Sciatic nerve (tissue), 2 donors: ENCODE measurements around the gene CARD18. TPM values are rescaled to one million over a fixed set of nuclear protein-coding genes. Genes with fewer than 3 reads are reported as not detected.

Source experiments
- ATAC-seq: fragments of 200-7000 bp; cut with Tn5 transposase; one replicate; pipeline ENCODE4 v1.9.1; 2020; ENCODE audit warnings: mild to moderate bottlenecking, moderate library complexity
- DNase-seq: peaks from one replicate; pipeline ENCODE4 v3.0.0-alpha.2; 2020; ENCODE audit warnings: low spot score
- intact Hi-C: fragments of 100-400 bp; cut with DNase I; formaldehyde crosslinking; loops from one replicate; pipeline ENCODE4 v1.14.2; 2022
- total RNA-seq: library from RNA; stranded (reverse); fragmentation: NEBNext Ultra II Directional; extraction: Animal tissue kit (Norgen Biotek cat#: 25700); gene quantifications from one replicate; pipeline ENCODE4 v1.2.1, GENCODE V29; 2021
- donor health status: DM: no; HTN: no; CAD: no.
- donor health status: DM: no; HTN: no; CAD: no.

Gene CARD18
- not detected for total RNA-seq

- ATAC-seq (no peak), DNase-seq (no peak)
- intact Hi-C loops, result no loop called here
These were observed at the start of gene CARD18 for GRCh38 chr11:105139669-105140068. Gene CARD18, minus strand, starts transcription at chr11:105139769. Its CDS starts 43 bp downstream, at chr11:105139726.

GRCh38 chr11:105183987-105184386 lies 44.4 kb upstream of the CARD18 start:
- ATAC-seq (no peak), DNase-seq (no peak)
- intact Hi-C loops, result no loop called here

GRCh38 chr11:105183426-105183825 lies 43.9 kb upstream of the CARD18 start:
- no peak for ATAC-seq
- DNase-seq, result no peak
- intact Hi-C loops, result no loop called here

GRCh38 chr11:105181521-105181920 lies 42.0 kb upstream of the CARD18 start:
- DNase-seq, result no peak
- peak; percentile 67 for ATAC-seq
- intact Hi-C loops, result no loop called here

GRCh38 chr11:105181100-105181499 lies 41.5 kb upstream of the CARD18 start:
- intact Hi-C loops, result no loop called here
- ATAC-seq, result no peak
- DNase-seq, result no peak

- DNase-seq (no peak), ATAC-seq (no peak)
- intact Hi-C loops, result no loop called here
These were observed 40.1 kb upstream of the CARD18 start for GRCh38 chr11:105179542-105180278.

- ATAC-seq (no peak), DNase-seq (no peak)
- intact Hi-C loops, result no loop called here
These were observed 38.1 kb upstream of the CARD18 start for GRCh38 chr11:105177658-105178057.

- intact Hi-C loops, result no loop called here
- no peak for ATAC-seq
- DNase-seq, result no peak
These were observed 28.9 kb upstream of the CARD18 start for GRCh38 chr11:105168457-105168856.

GRCh38 chr11:105167244-105167643 lies 27.7 kb upstream of the CARD18 start:
- ATAC-seq (no peak), DNase-seq (no peak)
- intact Hi-C loops, result no loop called here

- intact Hi-C loops, result no loop called here
- ATAC-seq (no peak), DNase-seq (no peak)
These were observed 24.6 kb upstream of the CARD18 start for GRCh38 chr11:105164208-105164607.

- DNase-seq (no peak), ATAC-seq (no peak)
- intact Hi-C loops, result no loop called here
These were observed 22.9 kb upstream of the CARD18 start for GRCh38 chr11:105162506-105162905.

GRCh38 chr11:105158436-105158835 lies 18.9 kb upstream of the CARD18 start:
- intact Hi-C loops, result no loop called here
- no peak for ATAC-seq

GRCh38 chr11:105156720-105157119 lies 17.2 kb upstream of the CARD18 start:
- intact Hi-C loops, result no loop called here
- DNase-seq (no peak), ATAC-seq (no peak)

More at GRCh38 chr11:105158436-105158835, 18.9 kb upstream of the CARD18 start:
- no peak for DNase-seq

GRCh38 chr11:105156231-105156630 lies 16.7 kb upstream of the CARD18 start:
- no peak for DNase-seq
- no peak for ATAC-seq
- intact Hi-C loops, result no loop called here

GRCh38 chr11:105155679-105156078 lies 16.1 kb upstream of the CARD18 start:
- intact Hi-C loops, result no loop called here
- no peak for DNase-seq
- no peak for ATAC-seq

GRCh38 chr11:105153392-105153791 lies 13.8 kb upstream of the CARD18 start:
- intact Hi-C loops, result no loop called here
- ATAC-seq (no peak), DNase-seq (no peak)

- no peak for ATAC-seq
- intact Hi-C loops, result no loop called here
- DNase-seq, result no peak
These were observed 13.0 kb upstream of the CARD18 start for GRCh38 chr11:105152560-105152959.

GRCh38 chr11:105152021-105152512 lies 12.5 kb upstream of the CARD18 start:
- ATAC-seq, result no peak
- intact Hi-C loops, result no loop called here

GRCh38 chr11:105149477-105149876 lies 9.9 kb upstream of the CARD18 start:
- ATAC-seq (no peak), DNase-seq (no peak)
- intact Hi-C loops, result no loop called here

More at GRCh38 chr11:105152021-105152512, 12.5 kb upstream of the CARD18 start:
- DNase-seq, result no peak

GRCh38 chr11:105148241-105148640 lies 8.7 kb upstream of the CARD18 start:
- DNase-seq (no peak), ATAC-seq (no peak)
- intact Hi-C loops, result no loop called here

GRCh38 chr11:105144887-105145286 lies 5.3 kb upstream of the CARD18 start:
- DNase-seq (no peak), ATAC-seq (no peak)
- intact Hi-C loops, result no loop called here
